H9 (cell line): ENCODE data around the gene ZFR2. TPM values are rescaled to one million over a fixed set of nuclear protein-coding genes. Genes with fewer than 3 reads are reported as not detected.

Source experiments
- DNase-seq: peaks from one replicate; pipeline ENCODE4 v3.0.0-alpha.2; 2017
- H2AFZ ChIP-seq: one replicate; pipeline ENCODE4 v1.6.1; 2013; ENCODE audit warnings: mild to moderate bottlenecking, low read length, control low read depth, moderate library complexity
- H2AK5ac ChIP-seq: 2 replicates; pipeline ENCODE4 v1.6.1; 2013; ENCODE audit warnings: low read length, control low read depth, mixed read lengths; ENCODE audit not compliant: insufficient read length
- H2BK120ac ChIP-seq: one replicate; pipeline ENCODE4 v1.6.1; 2013; ENCODE audit warnings: low read depth, mild to moderate bottlenecking, low read length, control low read depth, inconsistent platforms; ENCODE audit not compliant: poor library complexity, severe bottlenecking
- H2BK12ac ChIP-seq: 2 replicates; pipeline ENCODE4 v1.6.1; 2013; ENCODE audit warnings: low read length, control low read depth, mixed read lengths, low read depth; ENCODE audit not compliant: insufficient read length
- H2BK15ac ChIP-seq: 2 replicates; pipeline ENCODE4 v1.6.1; 2013; ENCODE audit warnings: low read depth, low read length, control low read depth
- H2BK20ac ChIP-seq: one replicate; pipeline ENCODE4 v1.6.1; 2013; ENCODE audit warnings: low read depth, mild to moderate bottlenecking, low read length, control low read depth, inconsistent platforms; ENCODE audit not compliant: poor library complexity, severe bottlenecking
- H2BK5ac ChIP-seq: 2 replicates; pipeline ENCODE4 v1.6.1; 2013; ENCODE audit warnings: low read length, control low read depth, mixed read lengths; ENCODE audit not compliant: insufficient read length
- H3K14ac ChIP-seq: 2 replicates; pipeline ENCODE4 v1.6.1; 2013; ENCODE audit warnings: low read length, control low read depth; ENCODE audit not compliant: insufficient read depth
- H3K18ac ChIP-seq: 2 replicates; pipeline ENCODE4 v1.6.1; 2013; ENCODE audit warnings: low read depth, mild to moderate bottlenecking, mixed read lengths, low read length, control low read depth; ENCODE audit not compliant: insufficient read length
- H3K23ac ChIP-seq: 2 replicates; pipeline ENCODE4 v1.6.1; 2013; ENCODE audit warnings: low read length, control low read depth, mixed read lengths, low read depth; ENCODE audit not compliant: insufficient read length
- H3K23me2 ChIP-seq: 2 replicates; pipeline ENCODE4 v1.6.1; 2013; ENCODE audit warnings: low read depth, mild to moderate bottlenecking, mixed read lengths, low read length, control low read depth; ENCODE audit not compliant: insufficient read length, poor library complexity, severe bottlenecking
- H3K27ac ChIP-seq: 2 replicates; pipeline ENCODE4 v1.5.1; 2013; ENCODE audit warnings: low read length, control low read depth, mixed read lengths, low read depth; ENCODE audit not compliant: insufficient read length
- H3K27me3 ChIP-seq: 2 replicates; pipeline ENCODE4 v1.6.1; 2013; ENCODE audit warnings: low read length, control low read depth, inconsistent platforms; ENCODE audit not compliant: insufficient read depth
- H3K4ac ChIP-seq: 2 replicates; pipeline ENCODE4 v1.6.1; 2013; ENCODE audit warnings: low read depth, mild to moderate bottlenecking, control low read depth, inconsistent platforms, low read length, moderate library complexity
- H3K4me1 ChIP-seq: 2 replicates; pipeline ENCODE4 v1.6.1; 2013; ENCODE audit warnings: low read length, control low read depth, inconsistent platforms; ENCODE audit not compliant: insufficient read depth
- H3K4me2 ChIP-seq: 2 replicates; pipeline ENCODE4 v1.6.1; 2013; ENCODE audit warnings: low read length, control low read depth, mixed read lengths; ENCODE audit not compliant: insufficient read length, insufficient read depth
- H3K56ac ChIP-seq: 2 replicates; pipeline ENCODE4 v1.6.1; 2013; ENCODE audit warnings: low read depth, mild to moderate bottlenecking, mixed read lengths, low read length, control low read depth; ENCODE audit not compliant: insufficient read length
- H3K79me1 ChIP-seq: 2 replicates; pipeline ENCODE4 v1.6.1; 2013; ENCODE audit warnings: low read depth, mild to moderate bottlenecking, moderate library complexity, low read length, control low read depth, inconsistent platforms; ENCODE audit not compliant: insufficient read depth, poor library complexity, severe bottlenecking
- H3K79me2 ChIP-seq: 2 replicates; pipeline ENCODE4 v1.6.1; 2013; ENCODE audit warnings: low read length, control low read depth, inconsistent platforms; ENCODE audit not compliant: insufficient read depth
- H3K9ac ChIP-seq: 2 replicates; pipeline ENCODE4 v1.6.1; 2013; ENCODE audit warnings: low read length, control low read depth, mixed read lengths; ENCODE audit not compliant: insufficient read length; ENCODE audit errors: extremely low read depth
- H3K9me3 ChIP-seq: one replicate; pipeline ENCODE4 v1.6.1; 2013; ENCODE audit warnings: low read depth, low read length, inconsistent platforms; ENCODE audit not compliant: control insufficient read depth
- H3T11ph ChIP-seq: one replicate; pipeline ENCODE4 v1.6.1; 2013; ENCODE audit warnings: mild to moderate bottlenecking, low read length, control low read depth, inconsistent platforms
- H4K20me1 ChIP-seq: one replicate; pipeline ENCODE4 v1.6.1; 2013; ENCODE audit not compliant: control insufficient read depth, insufficient read length, insufficient read depth
- H4K5ac ChIP-seq: 2 replicates; pipeline ENCODE4 v1.6.1; 2013; ENCODE audit warnings: low read depth, mild to moderate bottlenecking, mixed read lengths, low read length, control low read depth; ENCODE audit not compliant: insufficient read length
- H4K8ac ChIP-seq: replicated peaks from 2 replicates; pipeline ENCODE4 v1.6.1; 2013; ENCODE audit warnings: low read length, control low read depth, mixed read lengths, low read depth; ENCODE audit not compliant: insufficient read length
- H4K91ac ChIP-seq: 2 replicates; pipeline ENCODE4 v1.6.1; 2013; ENCODE audit warnings: low read depth, mild to moderate bottlenecking, moderate library complexity, mixed read lengths, low read length, control low read depth; ENCODE audit not compliant: insufficient read length
- H3K27ac Mint-ChIP-seq, 3 experiments: 2 replicates in 2 of 3; 3 replicates in 1 of 3; pipeline ENCODE4 v1.8.0; 2020 to 2021; ENCODE audit warnings: mixed read lengths in 3 of 3, mild to moderate bottlenecking in 1 of 3, moderate library complexity in 1 of 3
- H3K27me3 Mint-ChIP-seq: 2 replicates; pipeline ENCODE4 v1.8.0; 2021; ENCODE audit warnings: low read depth, mild to moderate bottlenecking, moderate library complexity, mixed read lengths
- H3K36me3 Mint-ChIP-seq, 3 experiments: 2 replicates in 2 of 3; 3 replicates in 1 of 3; pipeline ENCODE4 v1.8.0; 2020 to 2021; ENCODE audit warnings: low read depth in 3 of 3, mixed read lengths in 3 of 3; ENCODE audit not compliant: insufficient read depth in 1 of 3
- H3K4me1 Mint-ChIP-seq, 2 experiments: 2 replicates each; pipeline ENCODE4 v1.8.0; 2020; ENCODE audit warnings: mixed read lengths in 2 of 2
- H3K4me3 Mint-ChIP-seq, 2 experiments: 2 replicates in 1 of 2; 3 replicates in 1 of 2; pipeline ENCODE4 v1.8.0; 2020 to 2021; ENCODE audit warnings: mild to moderate bottlenecking in 2 of 2, mixed read lengths in 2 of 2, moderate library complexity in 1 of 2
- H3K9me3 Mint-ChIP-seq, 2 experiments: 2 replicates in 1 of 2; 3 replicates in 1 of 2; pipeline ENCODE4 v1.8.0; 2020; ENCODE audit warnings: mild to moderate bottlenecking in 2 of 2, mixed read lengths in 2 of 2, moderate library complexity in 1 of 2
- CTCF ChIP-seq: fragments of 200-600 bp; sonication (generic); conservative IDR thresholded peaks from 3 replicates; pipeline ENCODE4 v1.8.0; 2021; ENCODE audit warnings: antibody characterized with exemption, mild to moderate bottlenecking
- WGBS: extraction: QIAGEN DNeasy Blood & Tissue Kit; methylation state at CpG from one replicate; pipeline ENCODE4 v1.1.7; 2013; ENCODE audit warnings: missing lambda C conversion rate, low lambda C conversion rate, mixed read lengths; ENCODE audit not compliant: insufficient read length; ENCODE audit errors: extremely low coverage; 5-methylcytosine and 5-hydroxymethylcytosine counted together
- total RNA-seq: library from RNA; stranded (reverse); gene quantifications from 2 replicates; pipeline ENCODE4 v1.2.1, GENCODE V29; 2021

Gene ZFR2
- total RNA-seq, 1 experiment from 2014 or later = 18.3 TPM

GRCh38 chr19:3908266-3909054, 39.6 kb upstream of the ZFR2 start:
- H3K27ac Mint-ChIP-seq = no peak overlapping the region
- Histone ChIP-seq H4K8ac (no peak overlapping the region), H3K14ac (no peak overlapping the region), H2BK120ac (no peak overlapping the region), H4K5ac (no peak overlapping the region), H4K91ac (no peak overlapping the region), H3K79me1 (no peaks in the 10 kb centered on the region), H3K9ac (no peak overlapping the region), H2BK5ac (no peak overlapping the region), H2BK12ac (no peak overlapping the region), H3K27ac (no peak overlapping the region), H3K18ac (no peak overlapping the region), H2AFZ (no peak overlapping the region), H4K20me1 (no peaks in the 10 kb centered on the region), H3K9me3 (peaks cover 12% of the 10 kb centered on the region), H3K56ac (no peak overlapping the region), H2BK15ac (no peak overlapping the region), H3T11ph (no peak overlapping the region), H3K23me2 (no peaks in the 10 kb centered on the region), H3K4me1 (no peaks in the 10 kb centered on the region), H2AK5ac (no peak overlapping the region), H3K4ac (no peak overlapping the region), H2BK20ac (no peak overlapping the region), H3K23ac (no peak overlapping the region), H3K4me2 (no peak overlapping the region), H3K27me3 (no peaks in the 10 kb centered on the region), H3K79me2 (no peaks in the 10 kb centered on the region)
- H3K9me3 Mint-ChIP-seq = peaks cover 17% of the 10 kb centered on the region in 2 experiments
- no peaks in the 10 kb centered on the region; the same call in 1 of the 2 replicates for H3K27me3 Mint-ChIP-seq
- no peaks in the 10 kb centered on the region for H3K4me1 Mint-ChIP-seq
- TF ChIP-seq CTCF = no peak
- H3K36me3 Mint-ChIP-seq = peaks cover 34 to 44% (median 44%) of the 10 kb centered on the region in 3 experiments
- 40% methylated on average over 1 of the region's 14 CpGs for WGBS
- no peak for DNase-seq
- H3K4me3 Mint-ChIP-seq = no peak overlapping the region
